ENCODE results near the gene RLN2. TPM values are rescaled to one million over a fixed set of nuclear protein-coding genes. Genes with fewer than 3 reads are reported as not detected.
"Not testable (repeated sequence)": the region's sequence is repeated elsewhere in the genome, so short reads cannot be mapped to it uniquely, and the experiment has no call there.

The RLN2 gene
- total and polyA plus RNA-seq, 2 donors (not counting 1 experiment from before 2014, with no cell fraction given): not detected

GRCh38 chr9:5326187-5326586, 21.7 kb upstream of the RLN2 start:
- DNase-seq (ENCODE audit: low read depth in 2 of 2): no peak
- Histone ChIP-seq H3K4me3 (replicated peaks in 1 of 4; ENCODE audit: control extremely low read depth in 1 of 4, insufficient read depth in 1 of 4, low read depth in 3 of 4, low read length in 4 of 4) (no peak overlapping the region), H2AFZ (ENCODE audit: low read length) (no peak overlapping the region), H3K4me1 (ENCODE audit: control insufficient read depth, extremely low read depth, insufficient read depth, low read length) (no peaks in the 10 kb centered on the region), H3K27me3 (ENCODE audit: control insufficient read depth, insufficient read depth, low read length) (no peaks in the 10 kb centered on the region), H3K9ac (ENCODE audit: insufficient read depth, low read length) (no peak overlapping the region), H3K36me3 (ENCODE audit: control insufficient read depth, insufficient read depth, low read length) (no peaks in the 10 kb centered on the region), H3K27ac (ENCODE audit: insufficient read depth, low read length) (no peak overlapping the region), H3K9me3 (ENCODE audit: control insufficient read depth, insufficient read depth, low read depth, low read length) (no peaks in the 10 kb centered on the region), H3K4me2 (ENCODE audit: extremely low read depth, insufficient read depth, low read length) (no peak overlapping the region), H4K20me1 (ENCODE audit: control insufficient read depth, extremely low read depth, insufficient read depth, low read length) (no peaks in the 10 kb centered on the region), H3K79me2 (ENCODE audit: control insufficient read depth, insufficient read depth, low read length) (no peaks in the 10 kb centered on the region)
- TF ChIP-seq EZH2 (IDR thresholded peaks at IDR 0.05; ENCODE audit: low read length, missing control alignments): no peak
- no peak for TF ChIP-seq CTCF (conservative IDR thresholded peaks at IDR 0.05 in 1 of 2, IDR thresholded peaks at IDR 0.05 in 1 of 2; ENCODE audit: low read depth in 1 of 2, low read length in 2 of 2)

GRCh38 chr9:5321601-5322000, 17.1 kb upstream of the RLN2 start:
- not testable (repeated sequence) for H3K9me3 ChIP-seq (ENCODE audit: control insufficient read depth, insufficient read depth, low read depth, low read length); H3K27ac ChIP-seq (ENCODE audit: insufficient read depth, low read length); H4K20me1 ChIP-seq (ENCODE audit: control insufficient read depth, extremely low read depth, insufficient read depth, low read length); DNase-seq (ENCODE audit: low read depth in 2 of 2); H3K4me2 ChIP-seq (ENCODE audit: extremely low read depth, insufficient read depth, low read length); H2AFZ ChIP-seq (ENCODE audit: low read length); H3K27me3 ChIP-seq (ENCODE audit: control insufficient read depth, insufficient read depth, low read length); H3K4me1 ChIP-seq (ENCODE audit: control insufficient read depth, extremely low read depth, insufficient read depth, low read length); H3K4me3 ChIP-seq (replicated peaks in 1 of 4; ENCODE audit: control extremely low read depth in 1 of 4, insufficient read depth in 1 of 4, low read depth in 3 of 4, low read length in 4 of 4); H3K79me2 ChIP-seq (ENCODE audit: control insufficient read depth, insufficient read depth, low read length); H3K36me3 ChIP-seq (ENCODE audit: control insufficient read depth, insufficient read depth, low read length); H3K9ac ChIP-seq (ENCODE audit: insufficient read depth, low read length)

DNA sequence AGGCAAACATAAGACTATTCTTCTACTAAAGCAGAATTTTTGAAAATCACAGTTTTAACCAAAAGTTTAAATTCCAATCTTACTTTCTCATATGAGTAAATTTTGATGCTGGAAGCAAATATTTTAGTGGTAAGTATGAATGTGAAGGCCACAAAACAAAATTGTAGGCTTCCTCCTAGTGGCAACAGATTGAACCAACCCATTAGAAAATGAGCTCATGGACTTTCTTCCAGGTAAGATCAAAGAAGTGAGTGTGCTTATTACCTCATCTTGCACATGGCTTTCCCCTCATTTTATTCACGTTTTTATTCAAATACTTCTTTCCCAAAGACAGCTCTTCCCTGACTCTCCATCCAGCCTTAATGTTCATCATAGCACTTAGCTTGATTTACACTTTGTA, 16.5 kb upstream of the RLN2 start:
- no peak overlapping the region for H3K27ac ChIP-seq (ENCODE audit: insufficient read depth, low read length)
- H3K9me3 ChIP-seq (ENCODE audit: control insufficient read depth, insufficient read depth, low read depth, low read length): no peaks in the 10 kb centered on the region
- no peak overlapping the region for H3K9ac ChIP-seq (ENCODE audit: insufficient read depth, low read length)
- no peaks in the 10 kb centered on the region for H4K20me1 ChIP-seq (ENCODE audit: control insufficient read depth, extremely low read depth, insufficient read depth, low read length)
- no peaks in the 10 kb centered on the region for H3K27me3 ChIP-seq (ENCODE audit: control insufficient read depth, insufficient read depth, low read length)
- no peak overlapping the region for H3K4me3 ChIP-seq (replicated peaks in 1 of 4; ENCODE audit: control extremely low read depth in 1 of 4, insufficient read depth in 1 of 4, low read depth in 3 of 4, low read length in 4 of 4)
- H3K4me1 ChIP-seq (ENCODE audit: control insufficient read depth, extremely low read depth, insufficient read depth, low read length): no peaks in the 10 kb centered on the region
- H3K4me2 ChIP-seq (ENCODE audit: extremely low read depth, insufficient read depth, low read length): no peak overlapping the region
- no peak overlapping the region for H2AFZ ChIP-seq (ENCODE audit: low read length)
- no peak for TF ChIP-seq EZH2 (IDR thresholded peaks at IDR 0.05; ENCODE audit: low read length, missing control alignments)
- no peak for DNase-seq (ENCODE audit: low read depth in 2 of 2)
- no peaks in the 10 kb centered on the region for H3K79me2 ChIP-seq (ENCODE audit: control insufficient read depth, insufficient read depth, low read length)
- H3K36me3 ChIP-seq (ENCODE audit: control insufficient read depth, insufficient read depth, low read length): no peaks in the 10 kb centered on the region

GRCh38 chr9:5316406-5316805, 11.9 kb upstream of the RLN2 start:
- H4K20me1 ChIP-seq (ENCODE audit: control insufficient read depth, extremely low read depth, insufficient read depth, low read length); H2AFZ ChIP-seq (ENCODE audit: low read length); H3K27ac ChIP-seq (ENCODE audit: insufficient read depth, low read length); H3K79me2 ChIP-seq (ENCODE audit: control insufficient read depth, insufficient read depth, low read length); H3K36me3 ChIP-seq (ENCODE audit: control insufficient read depth, insufficient read depth, low read length); H3K4me3 ChIP-seq (replicated peaks in 1 of 4; ENCODE audit: control extremely low read depth in 1 of 4, insufficient read depth in 1 of 4, low read depth in 3 of 4, low read length in 4 of 4); H3K9me3 ChIP-seq (ENCODE audit: control insufficient read depth, insufficient read depth, low read depth, low read length); H3K9ac ChIP-seq (ENCODE audit: insufficient read depth, low read length); H3K27me3 ChIP-seq (ENCODE audit: control insufficient read depth, insufficient read depth, low read length); H3K4me2 ChIP-seq (ENCODE audit: extremely low read depth, insufficient read depth, low read length); H3K4me1 ChIP-seq (ENCODE audit: control insufficient read depth, extremely low read depth, insufficient read depth, low read length); DNase-seq (ENCODE audit: low read depth in 2 of 2): not testable (repeated sequence)

All from fibroblast of lung (primary cell).